ENCODE results near the gene CHD5. TPM values are rescaled to one million over a fixed set of nuclear protein-coding genes. Genes with fewer than 3 reads are reported as not detected.

Gene CHD5
- total and polyA plus RNA-seq, 2 of the 13 experiments (the other 11 are each of a cell fraction or from before 2014, with no cell fraction given): 0.02 to 0.21 TPM

DNA sequence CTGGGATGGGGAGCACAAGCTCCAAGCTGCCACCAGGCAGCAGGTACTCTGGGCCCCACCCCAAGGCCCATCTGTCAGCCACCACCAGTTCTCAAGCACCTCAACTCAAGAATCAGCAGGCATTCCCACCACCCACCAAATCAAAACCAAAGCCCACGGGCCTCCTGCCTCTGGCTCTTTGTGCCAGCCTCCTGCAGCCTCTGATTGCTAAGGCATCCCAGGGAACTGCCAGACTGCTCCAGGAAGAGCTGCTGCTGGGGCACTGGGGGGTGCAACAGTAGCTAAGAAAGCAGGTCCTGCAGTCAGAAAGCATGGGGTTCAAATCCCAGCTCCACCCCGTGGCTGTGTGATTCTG is 34.7 kb downstream of the CHD5 start (continued):
- TF ChIP-seq ZNF550 (CRISPR knock-in tag; IDR thresholded peaks at IDR 0.05; ENCODE audit: borderline replicate concordance): no peak
- no peak for TF ChIP-seq ASH2L (IDR thresholded peaks at IDR 0.05; ENCODE audit: insufficient read length, low read depth, low read length)

DNA sequence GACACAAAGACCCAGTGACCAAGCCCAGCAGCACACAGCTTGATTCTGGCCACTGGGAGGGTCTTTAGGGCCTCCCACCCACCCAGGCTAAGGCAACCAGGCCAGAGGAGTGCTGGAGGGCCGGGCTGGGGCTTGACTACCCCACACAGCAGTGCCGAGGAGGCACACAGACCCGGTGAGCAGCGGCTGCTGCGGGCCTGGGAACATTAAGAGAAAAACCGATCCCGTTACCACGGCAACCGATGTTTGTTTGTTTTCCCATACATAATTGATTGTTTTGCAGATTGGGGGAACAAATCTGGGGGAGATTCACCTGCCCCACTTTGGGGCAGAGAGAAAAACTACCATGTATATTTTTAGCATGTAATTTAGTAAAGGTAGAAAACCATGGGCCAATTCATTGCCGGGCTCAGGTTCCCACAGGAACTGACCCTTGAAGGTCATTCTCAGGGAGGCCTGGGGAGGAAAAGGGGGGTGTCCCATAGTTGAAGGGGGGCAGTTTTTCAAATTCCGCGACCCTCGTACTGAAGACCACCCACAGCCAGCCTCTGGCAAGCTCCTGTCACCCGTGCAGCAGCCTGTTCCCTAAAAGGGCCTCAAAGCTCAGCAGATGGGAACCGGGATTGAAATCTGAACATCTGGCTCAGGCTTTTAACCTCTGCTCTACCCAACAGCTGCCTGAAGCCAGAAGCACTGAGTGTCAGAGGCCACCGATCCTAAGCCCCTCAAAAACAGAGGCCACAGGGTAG is 35.3 kb downstream of the CHD5 start:
- intact Hi-C loops (cut with micrococcal nuclease; ENCODE audit: unreplicated experiment) (no loop called here), in situ Hi-C loops (cut with HindIII; ENCODE audit: extremely low pct_ligation_motif_present, low pct_unique_long_range_greater_than_20kb) (no loop called here)
- H3K79me2 ChIP-seq (ENCODE audit: insufficient read depth, low read length): no peaks in the 10 kb centered on the region
- H3K4me1 ChIP-seq (ENCODE audit: insufficient read depth, low read length): no peaks in the 10 kb centered on the region
- ChIA-PET POLR2A (no interaction called here), CTCF (ENCODE audit: low intra/inter-chr PET ratio, low total read pairs) (no interaction called here)
- peaks cover 14 to 78% of the 10 kb centered on the region in 2 experiments for H3K27me3 ChIP-seq (ENCODE audit: control insufficient read depth in 1 of 2, insufficient read depth in 2 of 2, low read length in 2 of 2)
- H3K9ac ChIP-seq (ENCODE audit: insufficient read depth, low read depth, low read length): no peak overlapping the region
- H3K36me3 ChIP-seq (replicated peaks in 1 of 2; ENCODE audit: control insufficient read depth in 1 of 2, insufficient read depth in 2 of 2, low read length in 2 of 2): no peaks in the 10 kb centered on the region
- no peak for FAIRE-seq
- H3K9me3 ChIP-seq (ENCODE audit: low read length): no peaks in the 10 kb centered on the region
- H3K4me3 ChIP-seq (replicated peaks in 1 of 3; ENCODE audit: insufficient read depth in 1 of 3, low read depth in 2 of 3, low read length in 3 of 3): no peak overlapping the region
- WGBS (ENCODE audit: low lambda C conversion rate): 38% methylated on average over 11 of the region's 16 CpGs
- no peak overlapping the region for H2AFZ ChIP-seq (ENCODE audit: low read length)
- no peak for ATAC-seq
- H4K20me1 ChIP-seq (ENCODE audit: insufficient read depth, low read length): peaks cover 12% of the 10 kb centered on the region; the same call in 1 of the 2 replicates
- DNase-seq (ENCODE audit: low spot score): no peak
- H3K27ac ChIP-seq (ENCODE audit: extremely low read length, insufficient read depth, low read length): no peak overlapping the region
- H3K4me2 ChIP-seq (ENCODE audit: low read depth, low read length): no peak overlapping the region
- BruUV-seq (replicated peaks): no TSS peak
- no peak for TF ChIP-seq PCBP1 (IDR thresholded peaks at IDR 0.05; ENCODE audit: borderline replicate concordance, low read depth, low read length)
- no peak for TF ChIP-seq TBX2 (CRISPR knock-in tag; IDR thresholded peaks at IDR 0.05; ENCODE audit: borderline replicate concordance)
- TF ChIP-seq, protein P1, sequence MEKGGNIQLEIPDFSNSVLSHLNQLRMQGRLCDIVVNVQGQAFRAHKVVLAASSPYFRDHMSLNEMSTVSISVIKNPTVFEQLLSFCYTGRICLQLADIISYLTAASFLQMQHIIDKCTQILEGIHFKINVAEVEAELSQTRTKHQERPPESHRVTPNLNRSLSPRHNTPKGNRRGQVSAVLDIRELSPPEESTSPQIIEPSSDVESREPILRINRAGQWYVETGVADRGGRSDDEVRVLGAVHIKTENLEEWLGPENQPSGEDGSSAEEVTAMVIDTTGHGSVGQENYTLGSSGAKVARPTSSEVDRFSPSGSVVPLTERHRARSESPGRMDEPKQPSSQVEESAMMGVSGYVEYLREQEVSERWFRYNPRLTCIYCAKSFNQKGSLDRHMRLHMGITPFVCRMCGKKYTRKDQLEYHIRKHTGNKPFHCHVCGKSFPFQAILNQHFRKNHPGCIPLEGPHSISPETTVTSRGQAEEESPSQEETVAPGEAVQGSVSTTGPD (CRISPR knock-in tag; IDR thresholded peaks at IDR 0.05): no peak
- no peak for TF ChIP-seq SRY (CRISPR knock-in tag; IDR thresholded peaks at IDR 0.05)
- no peak for TF ChIP-seq TFDP1 (CRISPR knock-in tag; IDR thresholded peaks at IDR 0.05; ENCODE audit: borderline replicate concordance)
- TF ChIP-seq CC2D1A (CRISPR knock-in tag; IDR thresholded peaks at IDR 0.05): no peak
- TF ChIP-seq ZSCAN20 (CRISPR knock-in tag; IDR thresholded peaks at IDR 0.05; ENCODE audit: borderline replicate concordance): no peak
- no peak for TF ChIP-seq ZNF142 (CRISPR knock-in tag; IDR thresholded peaks at IDR 0.05)
- TF ChIP-seq JDP2 (CRISPR knock-in tag; IDR thresholded peaks at IDR 0.05; ENCODE audit: borderline replicate concordance): no peak
- TF ChIP-seq FOXC1 (CRISPR knock-in tag; IDR thresholded peaks at IDR 0.05; ENCODE audit: borderline replicate concordance): no peak

All from HepG2 (cell line).